SU-DHL-6 (cell line): Measurements from ENCODE around the gene GPI.
A peak's percentile ranks its signal among the peaks of the same experiment; 100 is the strongest.

Source experiments
- H2AFZ ChIP-seq: fragments of 200-600 bp; sonication (generic); 2 replicates; pipeline ENCODE4 v1.6.1; 2014; ENCODE audit warnings: low read depth, mild to moderate bottlenecking, moderate library complexity, mixed read lengths, antibody characterized with exemption, low read length; ENCODE audit not compliant: severe bottlenecking
- H3F3A ChIP-seq: fragments of 200-600 bp; shearing (Covaris generic); 2 replicates; pipeline ENCODE4 v1.6.0; 2016; ENCODE audit warnings: antibody characterized with exemption, mild to moderate bottlenecking; ENCODE audit not compliant: insufficient read depth
- H3K27ac ChIP-seq: fragments of 200-600 bp; sonication (generic); 2 replicates; pipeline ENCODE4 v1.5.1; 2016; ENCODE audit warnings: low read depth, mild to moderate bottlenecking, low read length, moderate library complexity, mixed read lengths
- H3K27me3 ChIP-seq: fragments of 200-600 bp; sonication (generic), shearing (Covaris generic); 2 replicates; pipeline ENCODE4 v1.6.0; 2014; ENCODE audit warnings: mild to moderate bottlenecking, low read length
- H3K36me3 ChIP-seq: fragments of 200-600 bp; sonication (generic); 2 replicates; pipeline ENCODE4 v1.6.1; 2014; ENCODE audit warnings: mild to moderate bottlenecking, low read length, mixed read lengths
- H3K4me2 ChIP-seq: fragments of 300-600, 200-600 bp; shearing (Covaris generic), sonication (generic); 2 replicates; pipeline ENCODE4 v1.6.0; 2014; ENCODE audit warnings: low read length, low read depth, mild to moderate bottlenecking; ENCODE audit not compliant: poor library complexity, severe bottlenecking
- H3K4me3 ChIP-seq: fragments of 200-600 bp; sonication (generic); 2 replicates; pipeline ENCODE4 v1.5.1; 2014; ENCODE audit warnings: antibody characterized with exemption, low read length, mild to moderate bottlenecking, mixed read lengths; ENCODE audit not compliant: insufficient read depth, poor library complexity, severe bottlenecking
- H3K79me2 ChIP-seq: fragments of 200-600 bp; sonication (generic); 2 replicates; pipeline ENCODE4 v1.6.1; 2014; ENCODE audit warnings: mild to moderate bottlenecking, low read length, moderate library complexity; ENCODE audit not compliant: insufficient read depth
- H3K9ac ChIP-seq: fragments of 200-600 bp; sonication (generic); 2 replicates; pipeline ENCODE4 v1.7.0; 2014; ENCODE audit warnings: mild to moderate bottlenecking, low read length
- H3K9me2 ChIP-seq: fragments of 200-600 bp; sonication (generic); replicated peaks from 2 replicates; pipeline ENCODE4 v1.6.1; 2014; ENCODE audit warnings: low read length; ENCODE audit not compliant: insufficient read depth
- H3K9me3 ChIP-seq: fragments of 200-600 bp; sonication (generic); 2 replicates; pipeline ENCODE4 v1.6.1; 2014; ENCODE audit warnings: low read length, mixed read lengths; ENCODE audit not compliant: insufficient read depth
- H4K20me1 ChIP-seq: fragments of 200-600 bp; sonication (generic); 2 replicates; pipeline ENCODE4 v1.6.1; 2014; ENCODE audit warnings: low read depth, mild to moderate bottlenecking, antibody characterized with exemption, low read length, moderate library complexity, mixed read lengths
- EZH2phosphoT487 ChIP-seq: fragments of 200-600 bp; sonication (generic), shearing (Covaris generic); conservative IDR thresholded peaks from 2 replicates; pipeline ENCODE4 v1.6.1; 2018; ENCODE audit warnings: mild to moderate bottlenecking, antibody characterized with exemption, low read length, moderate library complexity, mixed read lengths
- TF ChIP-seq, protein P1 (sequence below): fragments of 200-600 bp; sonication (generic); IDR thresholded peaks from one replicate; pipeline ENCODE4 v1.5.1; 2017; ENCODE audit warnings: antibody characterized with exemption, mild to moderate bottlenecking, low read length, moderate library complexity; ENCODE audit not compliant: insufficient read depth, poor library complexity, severe bottlenecking

GPI gene

DNA sequence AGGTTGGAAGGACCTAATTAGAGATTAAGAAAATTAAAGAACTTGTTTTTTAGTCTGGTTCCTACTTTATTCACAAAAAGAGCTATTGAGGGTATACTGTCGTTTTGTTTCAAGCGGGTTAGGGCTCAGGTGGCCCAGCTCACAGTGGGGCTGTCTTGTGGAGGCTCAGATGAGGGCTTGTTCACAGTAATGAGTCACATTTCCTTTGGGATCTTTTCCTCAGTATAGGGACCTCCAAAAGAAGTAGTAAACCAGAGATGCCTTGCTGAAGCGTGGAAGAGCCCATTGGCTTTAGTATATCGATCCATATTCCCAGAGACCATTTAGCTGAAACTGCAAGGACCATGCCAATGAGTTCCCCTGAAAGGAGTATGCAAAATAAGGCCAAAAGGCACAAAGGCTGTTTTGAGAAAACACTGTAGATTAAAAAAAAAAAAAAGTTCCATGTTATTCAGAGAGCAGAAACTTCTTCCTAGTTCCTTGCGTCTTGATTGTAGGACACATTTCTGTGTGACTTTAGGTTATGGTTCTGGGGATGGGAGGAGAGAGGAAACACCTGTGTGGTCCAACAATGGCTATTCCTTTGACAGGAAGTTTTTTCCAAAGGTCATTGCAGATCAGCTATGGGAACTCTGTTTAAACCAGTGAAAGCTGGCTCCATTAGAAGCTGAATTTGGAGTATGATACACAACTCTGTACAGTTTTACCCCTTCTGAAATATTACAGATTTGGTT lies 32.8 kb upstream of the GPI start:
- Histone ChIP-seq H3F3A (no peaks in the 10 kb centered on the region), H3K27me3 (no peaks in the 10 kb centered on the region), H2AFZ (no peak overlapping the region), H4K20me1 (no peaks in the 10 kb centered on the region), H3K36me3 (peaks cover 6% of the 10 kb centered on the region), H3K79me2 (no peaks in the 10 kb centered on the region), H3K9ac (no peak overlapping the region), H3K9me3 (no peaks in the 10 kb centered on the region), H3K4me3 (no peak overlapping the region), H3K9me2 (no peaks in the 10 kb centered on the region), H3K4me2 (no peak overlapping the region), H3K27ac (no peak overlapping the region)
- TF ChIP-seq EZH2phosphoT487, result no peak
- TF ChIP-seq, protein P1, sequence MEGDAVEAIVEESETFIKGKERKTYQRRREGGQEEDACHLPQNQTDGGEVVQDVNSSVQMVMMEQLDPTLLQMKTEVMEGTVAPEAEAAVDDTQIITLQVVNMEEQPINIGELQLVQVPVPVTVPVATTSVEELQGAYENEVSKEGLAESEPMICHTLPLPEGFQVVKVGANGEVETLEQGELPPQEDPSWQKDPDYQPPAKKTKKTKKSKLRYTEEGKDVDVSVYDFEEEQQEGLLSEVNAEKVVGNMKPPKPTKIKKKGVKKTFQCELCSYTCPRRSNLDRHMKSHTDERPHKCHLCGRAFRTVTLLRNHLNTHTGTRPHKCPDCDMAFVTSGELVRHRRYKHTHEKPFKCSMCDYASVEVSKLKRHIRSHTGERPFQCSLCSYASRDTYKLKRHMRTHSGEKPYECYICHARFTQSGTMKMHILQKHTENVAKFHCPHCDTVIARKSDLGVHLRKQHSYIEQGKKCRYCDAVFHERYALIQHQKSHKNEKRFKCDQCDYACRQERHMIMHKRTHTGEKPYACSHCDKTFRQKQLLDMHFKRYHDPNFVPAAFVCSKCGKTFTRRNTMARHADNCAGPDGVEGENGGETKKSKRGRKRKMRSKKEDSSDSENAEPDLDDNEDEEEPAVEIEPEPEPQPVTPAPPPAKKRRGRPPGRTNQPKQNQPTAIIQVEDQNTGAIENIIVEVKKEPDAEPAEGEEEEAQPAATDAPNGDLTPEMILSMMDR, result no peak

DNA sequence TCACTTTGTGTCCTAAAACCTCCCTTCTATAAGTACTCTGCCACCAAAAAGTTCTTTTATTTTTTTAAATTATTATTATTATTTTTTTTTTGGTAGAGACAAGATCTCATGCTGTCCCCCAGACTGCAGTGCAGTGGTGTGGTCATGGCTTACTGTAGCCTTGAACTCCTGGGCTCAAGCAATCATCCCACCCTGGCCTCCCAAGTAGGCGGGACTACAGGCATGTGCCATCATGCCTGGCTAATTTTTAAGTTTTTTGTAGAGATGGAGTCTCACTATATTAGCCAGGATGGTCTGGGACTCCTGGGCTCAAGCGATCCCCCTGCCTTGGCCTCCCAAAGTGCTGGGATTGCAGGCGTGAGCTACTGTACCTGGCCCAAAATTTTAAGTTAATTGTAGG lies 29.1 kb upstream of the GPI start:
- Histone ChIP-seq H3K27me3 (no peaks in the 10 kb centered on the region), H3K4me2 (no peak overlapping the region), H3K27ac (no peak overlapping the region), H3K9me2 (no peaks in the 10 kb centered on the region), H3K9me3 (no peaks in the 10 kb centered on the region), H3F3A (no peaks in the 10 kb centered on the region), H2AFZ (no peak overlapping the region), H3K36me3 (peaks cover 4% of the 10 kb centered on the region; the same call in 1 of the 2 replicates), H3K79me2 (no peaks in the 10 kb centered on the region), H3K4me3 (no peak overlapping the region), H4K20me1 (no peaks in the 10 kb centered on the region), H3K9ac (no peak overlapping the region)
- TF ChIP-seq, protein P1, result no peak
- no peak for TF ChIP-seq EZH2phosphoT487

DNA sequence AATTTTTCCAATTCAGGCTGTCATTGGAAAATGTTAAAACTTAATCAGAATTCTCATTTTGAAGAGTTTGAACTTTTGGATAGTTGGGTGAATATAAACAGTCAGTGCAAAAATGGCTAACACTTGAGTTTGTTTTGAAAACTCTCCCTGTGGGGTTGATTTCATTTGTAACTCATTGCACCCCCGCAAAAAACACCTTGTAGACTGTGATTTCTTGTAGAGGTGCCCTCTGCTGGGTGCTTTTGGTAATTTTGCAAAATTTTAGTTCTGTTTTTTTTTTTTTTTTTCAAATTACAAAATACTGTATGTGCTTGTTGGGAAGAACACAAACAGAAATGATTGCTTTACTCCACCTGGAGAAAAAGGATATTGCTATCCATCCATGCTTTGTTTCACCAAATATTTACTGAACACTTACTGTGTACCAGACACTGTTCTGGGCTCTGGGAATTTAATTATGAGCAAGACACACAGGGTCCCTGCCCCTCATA lies 28.2 kb upstream of the GPI start:
- Histone ChIP-seq H3K36me3 (peaks cover 4% of the 10 kb centered on the region; the same call in 1 of the 2 replicates), H3K27me3 (no peaks in the 10 kb centered on the region), H4K20me1 (no peaks in the 10 kb centered on the region), H3K79me2 (no peaks in the 10 kb centered on the region), H3K27ac (no peak overlapping the region), H3K9me3 (no peaks in the 10 kb centered on the region), H3K4me3 (no peak overlapping the region), H2AFZ (no peak overlapping the region), H3F3A (no peaks in the 10 kb centered on the region), H3K4me2 (no peak overlapping the region), H3K9ac (no peak overlapping the region), H3K9me2 (no peaks in the 10 kb centered on the region)
- TF ChIP-seq, protein P1, result peak; percentile 66
- no peak for TF ChIP-seq EZH2phosphoT487
